Measurements from ENCODE around the gene NUTM2F.
"Not testable (repeated sequence)": the region's sequence is repeated elsewhere in the genome, so short reads cannot be mapped to it uniquely, and the experiment has no call there.

The NUTM2F gene, protein sequence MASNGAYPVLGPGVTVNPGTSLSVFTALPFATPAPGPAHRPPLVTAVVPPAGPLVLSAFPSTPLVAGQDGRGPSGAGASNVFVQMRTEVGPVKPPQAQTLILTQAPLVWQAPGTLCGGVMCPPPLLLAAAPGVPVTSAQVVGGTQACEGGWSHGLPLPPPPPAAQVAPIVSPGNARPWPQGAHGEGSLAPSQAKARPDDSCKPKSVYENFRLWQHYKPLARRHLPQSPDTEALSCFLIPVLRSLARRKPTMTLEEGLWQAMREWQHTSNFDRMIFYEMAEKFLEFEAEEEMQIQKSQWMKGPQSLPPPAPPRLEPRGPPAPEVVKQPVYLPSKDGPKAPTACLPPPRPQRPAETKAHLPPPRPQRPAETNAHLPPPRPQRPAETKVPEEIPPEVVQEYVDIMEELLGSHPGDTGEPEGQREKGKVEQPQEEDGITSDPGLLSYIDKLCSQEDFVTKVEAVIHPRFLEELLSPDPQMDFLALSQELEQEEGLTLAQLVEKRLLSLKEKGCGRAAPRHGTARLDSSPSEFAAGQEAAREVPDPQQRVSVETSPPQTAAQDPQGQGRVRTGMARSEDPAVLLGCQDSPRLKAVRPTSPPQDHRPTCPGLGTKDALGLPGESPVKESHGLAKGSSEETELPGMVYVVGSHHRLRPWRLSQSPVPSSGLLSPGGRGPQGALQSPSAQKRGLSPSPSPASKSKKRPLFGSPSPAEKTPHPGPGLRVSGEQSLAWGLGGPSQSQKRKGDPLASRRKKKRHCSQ

DNA sequence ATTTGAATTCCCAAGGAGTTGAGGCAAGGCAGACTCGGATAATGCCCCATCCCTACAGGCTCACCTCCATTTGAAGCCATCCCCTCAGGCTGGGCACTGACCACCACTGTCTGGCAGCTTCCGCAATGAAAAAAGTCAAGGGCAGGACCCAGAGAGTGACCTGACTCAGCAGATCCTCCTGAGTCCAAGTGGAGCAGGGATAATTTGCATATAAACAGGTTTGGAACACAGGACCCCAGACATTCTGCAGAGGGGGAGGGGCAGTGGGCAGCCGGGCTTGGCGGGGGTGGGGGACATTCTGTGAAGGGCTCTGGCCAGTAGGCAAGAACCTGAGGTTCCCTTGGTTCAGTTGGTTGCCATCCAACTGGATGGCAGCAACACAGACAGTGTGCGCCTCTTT is at the start of gene NUTM2F:
TSS of gene NUTM2F (minus strand) at position 101 of the 400 bp plus-strand sequence. CDS start at position 80, 21 bp downstream.
- not testable (repeated sequence) for DNase-seq (ENCODE audit: low spot score)

- DNase-seq (ENCODE audit: low spot score): not testable (repeated sequence)
These were observed 46.8 kb upstream of the NUTM2F start for GRCh38 chr9:94375197-94375596.

DNA sequence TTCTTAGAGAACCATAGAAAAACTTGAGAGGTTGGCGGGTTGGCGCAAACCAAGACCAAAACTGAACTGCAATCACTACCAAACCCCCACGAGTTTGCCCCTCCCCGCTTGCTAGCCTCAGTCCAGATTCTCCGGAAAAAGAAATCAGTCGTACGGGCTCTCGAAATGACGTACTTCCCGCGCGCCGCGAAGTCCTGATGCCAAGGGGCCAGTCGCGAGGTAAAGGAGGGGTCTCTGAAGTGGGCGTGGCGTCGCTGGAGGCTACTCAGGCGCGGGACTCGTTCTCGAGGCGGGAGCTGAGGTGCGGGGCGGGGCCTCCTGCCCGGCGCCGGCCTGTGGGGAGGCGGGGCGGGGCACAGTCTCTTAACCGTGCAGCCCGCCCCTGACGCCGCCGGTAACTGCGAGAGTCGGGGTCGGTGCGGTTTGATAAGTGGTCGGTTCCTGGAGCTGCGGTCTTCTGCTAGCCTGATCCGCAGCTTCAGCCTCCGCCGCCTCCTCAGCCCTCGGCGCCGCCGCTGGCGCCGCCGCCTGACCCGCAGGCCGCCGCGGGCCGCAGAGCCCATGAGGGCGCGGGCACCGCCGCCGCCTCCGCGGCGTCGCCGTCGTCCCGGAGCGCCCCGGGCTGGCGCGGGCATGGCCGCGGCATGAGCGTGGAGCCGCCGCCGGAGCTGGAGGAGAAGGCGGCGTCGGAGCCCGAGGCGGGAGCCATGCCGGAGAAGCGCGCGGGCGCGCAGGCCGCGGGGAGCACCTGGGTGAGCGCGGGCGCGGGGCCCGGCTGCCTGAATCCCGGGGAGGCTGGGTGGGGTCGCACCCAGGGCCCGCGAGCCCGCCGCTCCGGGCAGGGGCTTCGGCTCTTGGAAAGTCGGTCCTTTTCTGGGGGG is 46.0 kb upstream of the NUTM2F start:
- peak; percentile 75 for DNase-seq (ENCODE audit: low spot score)

DNA sequence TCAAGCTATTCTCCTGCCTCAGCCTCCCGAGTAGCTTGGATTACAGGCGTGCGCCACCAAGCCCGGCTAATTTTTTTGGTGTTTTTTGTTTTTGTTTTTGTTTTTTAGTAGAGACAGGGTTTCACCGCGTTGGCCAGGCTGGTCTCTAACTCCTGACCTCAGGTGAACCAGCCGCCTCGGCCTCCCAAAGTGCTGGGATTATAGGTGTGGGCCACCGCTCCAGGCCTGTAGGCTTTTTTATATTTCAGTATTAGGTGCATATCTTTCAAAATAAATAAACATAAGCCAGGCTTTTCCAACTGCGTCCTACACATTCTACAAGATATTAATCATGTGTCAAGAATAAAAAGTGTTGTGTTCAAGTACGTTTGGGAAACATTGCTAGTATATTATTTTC is 45.3 kb upstream of the NUTM2F start:
- not testable (repeated sequence) for DNase-seq (ENCODE audit: low spot score)

DNA sequence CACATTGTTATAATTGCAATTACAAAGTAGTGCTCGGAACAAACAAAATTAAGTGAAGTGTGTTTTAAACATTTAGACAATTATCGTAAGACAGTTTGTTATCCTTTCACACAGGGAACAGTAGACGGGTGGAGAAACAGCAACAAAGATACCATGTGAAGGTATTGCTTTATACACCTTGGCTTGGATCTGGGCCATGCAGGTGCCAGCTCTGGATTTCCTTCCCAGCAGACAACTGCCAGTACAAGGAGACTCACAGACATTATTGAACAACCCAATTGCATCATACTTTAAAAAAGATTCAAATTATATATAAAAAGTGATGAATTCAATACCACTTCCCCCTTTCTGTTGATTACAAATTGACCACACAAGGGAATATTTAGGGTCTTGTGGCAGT is 41.8 kb upstream of the NUTM2F start:
- DNase-seq (ENCODE audit: low spot score): not testable (repeated sequence)

DNA sequence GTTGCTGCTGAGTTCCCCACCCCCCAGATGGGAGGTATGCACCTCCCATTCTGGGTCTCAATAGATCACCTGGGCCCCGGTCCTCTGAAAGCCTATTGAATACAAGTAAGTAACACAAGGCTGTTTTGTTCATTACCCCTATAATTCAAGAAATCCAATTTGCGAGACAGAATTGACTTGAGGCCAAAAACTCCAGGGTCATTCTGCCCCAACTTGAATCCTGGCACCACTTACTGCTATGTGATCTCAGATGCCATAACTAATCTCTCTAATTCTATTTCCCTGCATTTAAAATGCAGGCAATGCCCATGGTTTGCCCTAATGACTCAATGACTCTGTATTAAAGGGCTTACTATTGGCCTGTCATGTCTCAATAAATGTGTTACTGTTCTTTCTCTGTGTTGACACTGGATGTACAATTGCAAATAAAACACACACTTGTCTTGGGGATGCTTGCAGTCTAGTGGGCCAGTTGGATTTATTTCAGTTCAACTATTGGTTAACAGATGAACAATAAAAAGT is 35.7 kb upstream of the NUTM2F start:
- DNase-seq (ENCODE audit: low spot score): not testable (repeated sequence)

DNA sequence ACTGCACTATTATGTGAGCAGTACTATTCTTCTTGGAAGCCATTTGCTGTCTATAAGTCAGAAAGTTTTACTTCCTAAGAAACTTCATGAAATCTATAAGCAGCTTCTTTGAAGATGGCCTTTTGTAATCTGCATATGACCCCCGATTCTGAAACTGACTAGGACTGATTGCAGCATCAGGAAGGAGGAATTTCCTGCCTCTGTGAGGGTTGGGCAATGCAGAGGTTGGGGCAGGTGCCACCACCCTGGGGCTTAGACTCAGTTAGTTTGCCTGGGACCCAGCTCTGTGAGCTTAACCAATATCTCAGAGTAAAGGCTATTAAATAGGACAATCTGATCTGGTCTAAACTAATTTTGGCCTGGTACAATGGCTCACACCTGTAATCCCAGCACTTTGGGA is 28.7 kb upstream of the NUTM2F start:
- DNase-seq (ENCODE audit: low spot score): not testable (repeated sequence)

DNA sequence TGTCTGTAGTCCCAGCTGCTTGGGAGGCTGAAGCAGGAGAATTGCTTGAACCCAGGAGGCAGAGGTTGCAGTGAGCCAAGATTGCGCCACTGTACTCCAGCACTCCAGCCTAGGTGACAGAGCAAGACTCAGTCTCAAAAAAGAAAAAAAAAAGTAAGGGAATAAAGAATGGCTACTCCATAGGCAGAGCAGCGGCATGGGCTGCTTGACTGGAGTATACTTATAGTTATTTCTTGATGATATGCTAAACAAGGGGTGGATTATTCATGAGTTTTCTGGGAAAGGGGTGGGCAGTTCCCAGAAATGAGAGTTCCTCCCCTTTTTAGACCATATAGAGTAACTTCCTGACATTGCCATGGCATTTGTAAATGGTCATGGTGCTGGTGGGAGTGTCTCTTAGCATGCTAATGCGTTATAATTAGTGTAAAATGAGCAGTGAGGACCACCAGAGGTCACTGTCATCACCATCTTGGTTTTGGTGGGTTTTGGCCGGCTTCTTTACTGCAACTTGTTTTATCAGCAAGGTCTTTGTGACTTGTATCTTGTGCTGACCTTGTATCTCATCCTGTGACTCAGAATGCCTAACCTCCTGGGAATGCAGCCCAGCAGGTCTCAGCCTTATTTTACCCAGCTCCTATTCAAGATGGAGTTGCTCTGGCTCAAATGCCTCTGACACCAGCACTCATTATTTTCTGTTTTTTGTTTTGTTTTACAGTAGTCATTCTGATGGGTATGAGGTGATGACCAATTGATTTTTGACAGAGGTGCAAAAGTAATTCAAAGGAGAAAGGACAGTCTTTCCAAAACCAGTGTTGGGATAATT is 23.7 kb upstream of the NUTM2F start:
- not testable (repeated sequence) for DNase-seq (ENCODE audit: low spot score)

GRCh38 chr9:94348754-94349153 is 20.3 kb upstream of the NUTM2F start:
- DNase-seq (ENCODE audit: low spot score): not testable (repeated sequence)

- not testable (repeated sequence) for DNase-seq (ENCODE audit: low spot score)
These were observed 19.0 kb upstream of the NUTM2F start for GRCh38 chr9:94347451-94347850.

- not testable (repeated sequence) for DNase-seq (ENCODE audit: low spot score)
These were observed 13.3 kb upstream of the NUTM2F start for GRCh38 chr9:94341703-94342102.

- not testable (repeated sequence) for DNase-seq (ENCODE audit: low spot score)
These were observed 12.3 kb upstream of the NUTM2F start for GRCh38 chr9:94340750-94341149.

DNA sequence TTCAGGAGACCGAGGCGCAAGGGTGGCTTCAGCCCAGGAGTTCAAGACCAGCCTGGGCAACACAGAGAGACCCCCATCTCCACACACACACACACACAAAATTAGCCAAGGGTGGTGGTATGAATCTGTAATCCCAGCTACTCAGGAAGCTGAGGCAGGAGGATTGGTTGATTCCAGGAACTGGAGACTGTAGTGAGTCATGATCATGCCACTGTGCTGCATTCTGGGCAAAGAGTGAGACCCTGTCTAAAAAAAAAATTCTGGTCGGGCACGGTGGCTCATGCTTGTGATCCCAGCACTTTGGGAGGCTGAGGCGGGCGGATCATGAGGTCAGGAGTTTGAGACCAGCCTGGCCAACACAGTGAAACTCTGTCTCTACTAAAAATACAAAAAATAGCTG is 11.2 kb upstream of the NUTM2F start:
- not testable (repeated sequence) for DNase-seq (ENCODE audit: low spot score)

GRCh38 chr9:94338723-94339122 is 10.3 kb upstream of the NUTM2F start:
- DNase-seq (ENCODE audit: low spot score): not testable (repeated sequence)

DNA sequence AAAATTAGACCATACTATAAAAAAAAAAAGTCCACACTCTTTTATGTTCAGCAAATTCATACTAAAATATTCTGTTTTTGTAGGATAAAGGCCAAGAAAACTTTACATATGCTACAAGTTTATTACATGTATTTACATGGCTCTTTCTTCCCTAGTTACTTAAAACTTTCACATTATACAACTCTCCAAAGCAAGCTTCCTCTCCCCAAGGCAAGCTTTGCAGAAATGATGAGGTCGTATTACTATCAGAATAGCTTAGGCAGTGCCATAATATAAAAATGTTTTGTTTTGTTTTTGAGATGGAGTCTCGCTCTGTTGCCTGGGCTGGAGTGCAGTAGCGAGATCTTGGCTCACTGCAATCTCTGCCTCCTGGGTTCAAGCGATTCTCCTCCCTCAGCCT is 8.0 kb upstream of the NUTM2F start:
- DNase-seq (ENCODE audit: low spot score): not testable (repeated sequence)

GRCh38 chr9:94325583-94325982 is 2.9 kb downstream of the NUTM2F start:
- not testable (repeated sequence) for DNase-seq (ENCODE audit: low spot score)

- not testable (repeated sequence) for DNase-seq (ENCODE audit: low spot score)
These were observed 5.2 kb downstream of the NUTM2F start for GRCh38 chr9:94323153-94323798.

GRCh38 chr9:94322342-94322940 is 6.0 kb downstream of the NUTM2F start:
- not testable (repeated sequence) for DNase-seq (ENCODE audit: low spot score)

DNA sequence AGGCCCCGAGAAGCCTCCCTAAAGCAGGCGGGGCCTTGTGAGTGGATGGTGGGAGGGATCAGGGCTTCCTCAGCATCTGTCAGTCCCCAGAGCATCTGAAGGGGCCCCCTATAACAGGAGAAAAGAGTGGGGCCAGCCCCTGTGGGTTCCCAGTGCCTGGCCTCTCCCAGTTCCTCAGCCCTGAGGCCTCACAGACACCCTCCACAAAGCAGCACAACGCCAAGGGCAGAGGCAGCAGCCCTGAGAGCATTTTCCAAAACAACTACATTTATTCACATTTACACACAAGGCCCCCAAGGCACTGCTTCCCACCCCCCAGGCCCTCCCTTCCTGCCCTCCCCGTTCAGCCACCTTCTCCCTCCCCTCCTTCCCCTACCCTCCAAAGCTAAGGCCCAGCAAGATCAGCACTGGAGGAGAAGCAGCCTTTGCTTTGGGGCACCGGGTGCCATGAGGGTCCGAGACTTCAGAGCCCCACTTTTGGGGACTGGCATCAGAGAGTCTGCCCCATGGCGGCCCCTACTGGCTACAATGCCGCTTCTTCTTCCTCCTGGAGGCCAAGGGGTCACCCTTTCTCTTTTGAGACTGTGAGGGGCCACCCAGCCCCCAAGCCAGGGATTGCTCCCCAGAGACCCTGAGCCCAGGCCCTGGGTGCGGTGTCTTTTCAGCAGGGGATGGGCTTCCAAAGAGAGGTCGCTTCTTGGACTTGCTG is 10.3 kb downstream of the NUTM2F start:
- DNase-seq (ENCODE audit: low spot score): not testable (repeated sequence)

Measured in hepatic stellate cell (primary cell).